Embryonic facial prominence (tissue), 1 donor: ENCODE measurements around the gene CDC37.
"Not testable (repeated sequence)": the region's sequence is repeated elsewhere in the genome, so short reads cannot be mapped to it uniquely, and the experiment has no call there.

Experiments
- DNase-seq: peaks from one replicate; pipeline ENCODE4 v3.0.0-alpha.2; 2016; ENCODE audit errors: extremely low spot score

Gene CDC37

DNA sequence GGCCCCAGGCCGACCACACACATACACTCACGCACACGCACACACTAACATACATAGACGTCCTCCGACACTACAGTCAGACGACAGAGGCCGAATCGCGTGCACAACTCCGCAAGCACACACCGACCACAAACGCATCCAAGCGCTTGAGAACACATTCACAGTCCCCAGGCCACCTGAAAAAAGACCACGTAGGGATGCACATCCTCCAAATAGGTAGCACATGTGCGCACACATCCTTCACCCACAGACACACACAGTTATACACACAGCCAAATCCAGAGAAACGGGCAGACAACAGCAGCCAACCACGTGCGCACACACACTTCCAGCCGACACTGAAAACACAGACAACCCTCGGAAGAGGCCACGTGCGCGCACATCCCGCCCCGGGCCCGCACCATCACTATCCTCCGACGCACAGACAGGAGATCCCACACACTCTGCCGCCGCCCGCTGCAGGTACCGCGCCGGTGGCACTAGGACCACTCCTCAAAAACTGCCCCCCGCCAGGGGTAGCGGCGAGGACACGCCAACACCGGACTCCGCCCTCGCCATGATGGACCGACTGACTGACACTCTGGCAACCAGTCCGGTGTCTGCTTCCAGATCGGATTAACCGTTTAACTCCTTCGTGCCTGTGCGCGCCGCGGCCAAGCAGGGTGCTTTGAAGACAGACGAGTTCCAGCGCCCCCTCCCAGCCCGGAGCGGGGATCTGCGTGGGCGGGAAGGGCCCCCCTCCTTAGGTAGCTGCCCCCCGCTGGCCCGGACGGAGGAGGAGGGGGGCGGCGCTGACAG is 16.5 kb upstream of the CDC37 start:
- DNase-seq = no peak

DNA sequence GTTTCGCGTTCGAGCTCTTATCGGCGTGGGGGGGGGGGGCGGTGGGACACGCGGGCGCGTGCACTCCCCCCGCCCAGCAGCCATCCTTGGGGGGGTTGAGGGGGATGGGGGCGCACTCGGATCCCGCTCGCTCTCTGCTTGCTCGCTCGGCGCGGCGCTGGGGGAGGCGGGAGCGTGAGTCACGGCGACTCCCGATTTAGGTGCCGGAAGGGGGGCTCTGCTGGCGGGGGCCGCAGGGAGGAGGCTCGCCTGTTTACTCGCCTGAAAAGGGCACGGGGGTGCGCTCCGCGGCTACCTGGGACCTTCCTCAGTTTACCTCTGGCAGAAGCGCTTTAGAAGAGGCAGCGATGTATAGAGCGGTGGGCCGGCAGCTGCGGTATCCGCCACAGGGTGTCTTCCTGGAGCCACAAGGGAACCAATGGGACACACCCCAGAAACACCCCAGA is 15.9 kb upstream of the CDC37 start:
- no peak for DNase-seq

DNA sequence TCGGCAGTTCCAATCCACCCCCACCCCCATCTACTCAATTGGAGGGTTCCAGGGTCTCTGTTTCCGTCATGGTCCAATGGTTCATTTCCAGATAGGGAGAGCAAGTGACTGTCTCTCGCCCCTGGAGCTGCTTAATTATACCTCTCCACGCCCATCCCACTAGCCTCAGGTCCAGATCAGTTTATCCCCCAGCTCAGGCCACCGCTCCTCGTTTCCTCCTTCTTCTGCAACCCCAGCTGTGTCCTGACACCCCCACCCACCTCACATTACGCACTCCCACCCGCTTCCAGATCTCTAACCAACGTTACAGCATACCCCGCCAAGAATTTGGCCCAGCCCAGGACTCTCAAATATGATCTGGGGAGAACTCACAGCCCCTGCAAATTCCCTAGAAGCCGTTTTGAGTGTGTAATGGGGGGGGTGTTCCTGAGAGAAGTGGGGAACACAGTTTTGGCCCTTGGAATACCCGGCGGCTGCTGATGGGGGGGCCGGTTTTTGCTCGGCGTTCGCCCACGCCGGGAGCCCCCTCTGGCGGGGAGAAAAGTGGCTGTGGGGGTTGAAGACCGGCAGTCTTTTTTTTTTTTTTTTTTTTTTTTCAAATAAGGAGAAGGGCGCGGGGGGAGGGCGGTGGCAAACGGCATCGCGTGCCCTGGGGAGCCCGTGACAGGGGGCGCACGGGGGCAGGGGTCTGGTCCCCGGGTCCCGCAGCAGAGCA is 15.3 kb upstream of the CDC37 start:
- DNase-seq = no peak

DNA sequence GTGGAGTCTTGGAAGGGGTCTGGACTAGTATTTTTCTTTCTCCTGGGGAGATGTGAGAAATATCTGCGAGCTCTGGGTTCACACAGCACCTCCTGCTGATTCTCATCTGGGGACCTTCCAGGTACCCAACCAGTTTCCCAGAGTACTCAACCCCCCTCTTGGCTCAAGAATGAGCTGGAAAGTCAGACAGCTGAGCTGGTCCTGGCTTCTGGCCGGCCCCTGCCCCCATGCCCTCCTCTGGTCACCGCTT is 14.8 kb upstream of the CDC37 start:
- DNase-seq = no peak

DNA sequence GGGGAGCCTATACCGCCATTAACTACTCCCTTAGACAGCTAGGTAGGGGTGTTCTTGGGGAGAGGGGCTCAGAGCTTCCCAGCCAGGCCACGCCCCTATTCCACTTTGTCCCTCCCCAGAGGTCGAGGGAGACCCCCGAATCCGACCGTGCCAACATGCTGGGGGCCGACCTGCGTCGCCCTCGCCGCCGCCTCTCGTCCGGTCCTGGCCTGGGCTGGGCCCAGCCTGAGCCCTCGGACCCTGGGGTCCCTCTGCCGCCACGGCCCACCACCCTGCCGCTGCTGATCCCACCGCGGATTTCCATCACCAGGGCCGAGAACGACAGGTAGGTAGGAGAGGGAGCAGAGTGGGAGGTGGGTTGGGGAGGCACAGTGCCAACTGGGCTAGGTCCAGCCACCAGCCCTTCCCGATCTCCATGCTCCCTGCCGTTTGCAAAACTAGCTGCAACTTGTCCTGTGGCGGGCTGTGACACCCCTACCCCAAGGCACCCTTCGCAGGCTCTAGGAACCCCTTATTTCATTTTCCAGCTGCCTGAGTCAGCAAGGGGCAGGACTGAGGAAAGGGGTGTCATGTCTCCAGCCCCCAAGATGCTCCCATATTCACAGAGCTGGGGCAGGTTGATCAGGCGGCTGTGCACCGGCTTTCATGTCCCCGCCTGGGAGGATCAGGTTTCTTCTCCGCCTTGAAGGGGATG is 14.3 kb upstream of the CDC37 start:
- DNase-seq = no peak

DNA sequence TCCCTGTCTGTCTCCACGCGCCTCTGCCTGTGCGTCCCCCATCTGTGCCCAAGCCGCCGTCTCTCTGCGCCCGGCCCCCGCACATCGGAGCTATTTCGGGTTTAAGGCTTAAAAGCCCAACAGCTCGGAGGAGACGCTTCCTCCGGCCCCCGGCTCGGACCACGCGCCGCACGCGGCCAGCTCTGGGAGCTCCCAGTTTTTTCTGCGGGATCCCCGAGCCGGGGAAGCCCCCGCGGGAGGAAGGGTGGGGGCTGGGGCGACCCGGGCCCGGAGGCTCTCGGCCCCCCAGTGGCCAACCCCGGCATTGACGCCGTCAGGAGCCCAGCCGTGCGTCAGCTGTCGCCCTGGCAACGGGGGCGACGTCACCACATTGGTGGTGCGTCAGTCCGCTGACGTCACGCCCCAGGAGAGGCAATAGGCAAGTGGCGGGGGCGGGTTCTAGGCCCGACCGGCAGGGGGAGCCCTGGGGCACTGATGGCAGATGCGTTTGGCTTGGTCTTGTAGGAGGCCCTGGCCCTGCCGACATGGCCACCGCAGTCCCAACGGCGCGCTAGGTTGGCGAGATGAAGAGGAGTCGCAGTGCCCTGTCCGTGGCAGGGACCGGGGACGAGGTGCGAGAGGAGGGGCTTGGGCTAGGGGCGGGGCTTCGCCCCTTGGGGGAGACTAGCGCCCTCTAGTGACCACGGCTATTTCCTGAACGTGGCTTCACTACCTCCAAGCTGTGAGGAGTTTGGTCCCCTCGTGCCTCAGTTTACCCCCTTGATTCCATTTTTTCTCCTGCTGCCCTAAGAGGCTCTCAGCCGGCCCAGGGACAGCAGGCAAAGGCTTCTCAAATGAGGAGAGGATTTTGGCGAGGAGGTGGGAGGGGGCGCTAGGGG is 13.3 kb upstream of the CDC37 start:
- no peak for DNase-seq

DNA sequence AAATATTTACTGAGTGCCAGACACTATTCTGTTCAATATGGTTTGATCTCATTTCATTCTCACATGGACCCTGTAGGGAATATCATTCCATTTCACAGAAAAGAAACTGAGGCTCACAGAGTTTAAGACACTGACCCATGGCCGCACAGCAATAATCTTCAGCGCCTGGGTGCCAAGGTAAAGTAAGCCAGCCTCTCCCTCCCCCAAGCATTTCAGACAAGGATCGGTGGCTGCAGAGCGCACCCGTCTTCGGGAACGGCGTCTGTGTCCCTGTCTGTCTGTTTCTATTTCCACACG is 12.7 kb upstream of the CDC37 start:
- no peak for DNase-seq

DNA sequence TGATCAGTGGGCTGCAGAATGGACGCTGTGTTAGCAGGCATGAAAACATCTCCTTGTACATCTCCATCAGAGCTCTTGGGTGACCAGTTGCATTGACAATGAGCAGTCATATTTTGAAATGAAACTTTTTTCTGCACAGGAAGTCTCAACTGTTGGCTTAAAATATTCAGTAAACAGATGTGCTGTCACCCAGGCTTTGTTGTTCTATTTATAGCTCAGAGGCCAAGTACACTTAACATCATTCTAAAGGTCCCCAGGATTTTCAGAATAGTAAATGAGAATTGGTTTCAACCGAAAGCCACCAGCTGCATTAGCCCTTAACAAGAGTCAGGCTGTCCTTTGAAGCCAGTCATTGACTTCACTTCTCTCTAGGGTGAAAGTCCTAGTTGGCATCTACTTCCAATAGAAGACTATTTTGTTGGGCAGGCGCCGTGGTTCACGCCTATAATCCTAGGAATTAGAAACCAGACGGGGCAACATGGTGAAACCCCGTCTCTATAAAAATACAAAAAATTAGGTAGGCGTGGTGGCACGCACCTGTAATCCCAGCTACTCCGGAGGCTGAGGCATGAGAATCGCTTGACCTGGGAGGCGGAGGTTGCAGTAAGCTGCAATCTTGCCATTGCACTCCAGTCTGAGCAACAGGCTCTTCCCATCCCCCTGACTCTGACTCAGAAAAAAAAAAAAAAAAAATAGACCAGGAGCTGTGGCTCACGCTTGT is 9.1 kb upstream of the CDC37 start:
- no peak for DNase-seq

DNA sequence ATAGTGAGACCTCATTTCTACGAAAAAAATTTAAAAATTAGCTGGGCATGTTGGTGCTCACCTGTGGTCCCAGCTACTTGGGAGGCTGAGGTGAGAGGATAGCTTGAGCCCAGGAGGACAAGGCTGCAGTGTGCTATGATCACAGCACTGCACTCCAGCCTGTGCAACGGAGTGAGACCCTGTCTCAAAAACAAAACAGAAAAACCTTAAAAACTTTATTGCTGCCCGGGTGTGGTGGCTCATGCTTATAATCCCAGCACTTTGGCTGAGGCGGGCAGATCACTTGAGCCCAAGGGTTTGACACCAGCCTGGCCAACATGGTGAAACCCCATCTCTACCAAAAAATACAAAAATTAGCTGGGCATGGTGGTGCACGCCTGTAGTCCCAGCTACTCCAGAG is 7.9 kb upstream of the CDC37 start:
- DNase-seq = not testable (repeated sequence)

DNA sequence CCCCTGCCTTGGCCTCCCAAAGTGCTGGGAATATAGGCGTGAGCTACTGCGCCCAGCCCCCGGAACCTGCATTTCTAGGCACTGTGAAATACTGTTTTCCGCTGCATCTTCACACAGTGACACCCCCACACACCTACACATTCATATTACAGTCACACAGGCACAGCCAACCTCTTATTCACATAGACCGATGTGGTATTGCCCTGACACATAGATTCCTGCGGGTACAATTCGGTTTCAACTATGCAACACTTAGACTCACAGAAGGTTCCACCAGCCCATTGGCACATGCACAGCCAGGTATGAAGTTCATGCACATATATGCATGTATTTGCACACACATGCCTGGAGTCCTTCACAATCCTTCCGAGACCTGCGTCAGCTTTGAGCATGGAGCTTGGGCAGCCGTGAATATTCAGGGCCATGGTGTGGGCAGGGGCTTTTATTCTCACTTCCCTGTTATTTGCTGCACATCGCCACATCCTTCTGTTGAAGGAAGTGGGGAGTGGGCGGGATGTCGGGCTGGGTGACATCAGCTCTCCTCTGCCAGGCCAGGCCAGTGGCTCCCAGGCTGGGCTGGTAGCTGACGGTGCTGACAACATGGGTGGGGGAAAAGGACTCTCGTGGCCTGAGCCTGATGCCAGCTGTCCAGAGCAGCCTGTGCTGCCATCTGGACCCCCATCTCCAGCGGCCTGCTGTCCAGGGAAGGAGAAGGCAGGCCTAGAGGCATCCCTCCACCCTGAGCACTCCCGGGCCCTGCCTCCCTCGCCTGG is 5.4 kb upstream of the CDC37 start:
- DNase-seq = no peak

DNA sequence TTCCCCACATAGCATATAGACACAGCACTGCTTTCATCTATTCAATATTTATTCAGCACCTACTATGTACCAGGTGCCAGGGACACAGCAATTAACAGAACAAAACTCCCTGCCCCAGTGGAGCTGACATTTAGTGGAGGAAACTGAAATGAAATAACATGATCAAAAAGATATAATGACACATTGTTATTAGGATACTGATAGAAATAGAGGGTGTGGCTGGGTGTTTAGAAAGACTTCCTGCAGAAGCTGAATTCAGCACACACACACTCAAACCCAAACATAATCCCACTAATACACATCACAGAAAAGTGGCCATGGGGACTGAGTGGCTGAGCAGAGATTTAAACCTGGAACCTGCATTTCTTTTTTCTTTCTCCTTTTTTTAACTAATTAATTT is 3.8 kb upstream of the CDC37 start:
- no peak for DNase-seq

DNA sequence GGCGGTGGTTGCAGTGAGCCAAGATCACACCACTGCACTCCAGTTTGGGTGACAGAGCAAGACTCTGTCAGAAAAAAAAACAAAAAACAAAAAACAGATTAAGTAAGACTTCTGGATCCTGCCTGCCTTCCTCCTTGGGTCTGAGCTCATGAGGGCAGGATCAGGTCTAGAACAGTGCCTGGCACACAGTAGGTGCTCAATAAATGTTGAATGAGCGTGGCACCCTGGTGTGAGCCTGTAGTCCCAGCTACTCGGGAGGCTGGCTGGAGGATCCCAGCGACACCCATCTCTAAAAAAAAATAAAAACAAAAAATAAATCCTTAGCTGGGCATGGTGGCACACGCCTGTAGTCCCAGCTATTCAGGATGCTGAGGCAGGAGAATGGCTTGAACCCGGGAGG is 2.8 kb upstream of the CDC37 start:
- no peak for DNase-seq

DNA sequence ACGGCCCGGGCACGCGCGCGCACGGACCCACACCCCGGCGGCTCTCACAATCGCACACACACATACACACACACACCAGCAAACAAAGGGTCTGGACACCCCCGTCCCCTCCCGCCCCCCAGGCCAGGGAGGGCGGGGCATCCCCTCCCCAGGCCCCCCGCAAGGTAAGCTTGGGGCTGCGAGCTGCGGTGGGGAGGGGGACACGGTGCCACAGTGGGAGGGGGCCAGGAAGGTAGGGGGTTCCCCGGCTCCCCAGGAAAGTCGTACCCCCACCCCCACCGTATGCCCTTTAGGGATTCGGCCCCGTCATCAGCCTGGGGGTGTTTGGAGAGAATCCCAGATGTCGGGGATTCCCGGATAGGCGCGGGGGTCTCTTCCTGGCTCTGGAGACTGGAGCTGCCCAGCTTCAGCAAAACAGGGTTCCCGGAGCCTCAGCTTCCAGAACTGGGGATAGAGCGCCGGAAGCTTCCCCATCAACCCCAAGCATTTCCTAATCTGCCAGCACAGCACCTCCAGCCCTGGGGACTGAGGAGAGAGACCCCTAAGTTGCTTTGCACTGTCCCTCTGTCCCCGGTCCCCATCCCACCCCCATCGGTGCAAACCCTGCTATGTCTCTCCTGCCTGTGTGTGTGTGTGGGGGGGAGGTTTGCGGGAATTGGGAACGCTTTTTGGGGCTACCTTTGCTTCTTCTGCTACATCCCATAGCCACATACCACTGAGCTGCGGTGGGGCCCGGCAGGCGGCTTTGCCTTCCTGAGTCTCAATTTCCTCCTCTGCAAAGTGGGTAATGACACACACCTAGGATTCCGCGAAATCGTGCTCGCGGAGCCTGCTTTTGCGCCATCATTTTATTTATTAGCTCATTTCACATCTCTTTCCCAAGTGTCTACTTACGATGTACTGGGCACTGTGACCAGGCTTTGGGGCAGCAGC is 1.8 kb upstream of the CDC37 start:
- DNase-seq = no peak

DNA sequence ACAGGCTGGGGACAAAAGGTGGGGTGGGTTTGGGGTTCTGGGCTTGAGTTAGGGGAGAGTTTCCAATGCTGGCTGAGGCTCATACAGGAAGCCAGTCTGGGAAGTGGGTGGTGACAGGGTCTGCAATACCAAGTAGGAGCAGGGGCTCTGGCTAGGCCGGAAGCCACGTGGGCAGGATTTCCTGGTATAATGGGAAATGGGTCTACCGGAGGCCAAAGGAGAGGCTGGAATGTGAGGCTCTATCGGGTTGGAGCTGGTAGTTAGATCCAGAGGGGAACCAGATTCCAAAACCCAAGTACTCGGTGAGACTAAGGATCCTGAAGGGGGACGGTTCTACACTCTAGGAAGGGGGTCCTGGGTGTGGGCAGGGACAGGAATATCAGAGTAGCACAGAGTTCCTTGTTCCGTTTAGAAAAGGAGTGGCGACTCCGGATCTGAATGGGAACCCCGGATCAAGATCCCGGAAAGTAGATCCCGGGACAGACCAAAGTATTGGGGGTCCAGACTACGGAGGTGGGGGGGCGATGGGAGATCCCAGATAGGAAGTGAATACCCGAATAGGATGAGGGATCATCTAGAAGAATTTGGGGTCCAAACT is 802 bp downstream of the CDC37 start:
- no peak for DNase-seq

DNA sequence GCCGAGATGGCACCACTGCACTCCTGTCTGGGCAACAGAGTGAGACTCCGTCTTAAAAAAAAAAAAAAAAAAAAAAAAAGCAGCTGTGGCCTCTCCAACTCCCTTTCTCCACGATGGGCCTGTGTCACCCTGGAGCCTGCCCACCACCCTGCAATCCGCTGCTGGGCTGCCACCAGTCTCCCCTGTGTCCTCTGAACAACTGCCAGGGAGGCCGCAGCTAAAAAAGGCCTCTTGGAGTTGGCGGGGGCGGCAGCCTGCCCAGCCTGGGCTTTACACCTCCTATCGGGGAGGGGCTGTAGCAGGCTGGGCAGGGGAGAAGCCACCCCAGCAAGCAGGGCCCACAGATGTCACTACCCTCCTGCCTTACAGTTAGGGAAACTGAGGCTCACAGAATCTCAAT is 3.5 kb downstream of the CDC37 start:
- no peak for DNase-seq

DNA sequence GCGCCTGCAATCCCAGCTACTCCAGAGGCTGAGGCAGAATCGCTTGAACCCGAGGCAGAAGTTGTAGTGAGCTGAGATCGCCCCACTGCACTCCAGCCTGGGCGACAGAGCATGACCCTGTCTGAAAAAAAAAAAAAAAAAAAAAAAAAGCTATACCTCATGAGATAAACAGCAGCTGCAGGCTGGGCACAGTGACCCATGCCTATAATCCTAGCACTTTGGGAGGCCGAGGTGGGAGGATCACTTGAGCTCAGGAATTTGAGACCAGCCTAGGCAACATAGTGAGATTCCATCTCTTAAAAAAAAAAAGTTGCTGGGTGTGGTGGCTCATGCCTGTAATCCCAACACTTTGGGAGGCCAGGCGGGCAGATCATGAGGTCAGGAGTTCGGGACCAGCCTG is 4.0 kb downstream of the CDC37 start:
- DNase-seq = not testable (repeated sequence)

DNA sequence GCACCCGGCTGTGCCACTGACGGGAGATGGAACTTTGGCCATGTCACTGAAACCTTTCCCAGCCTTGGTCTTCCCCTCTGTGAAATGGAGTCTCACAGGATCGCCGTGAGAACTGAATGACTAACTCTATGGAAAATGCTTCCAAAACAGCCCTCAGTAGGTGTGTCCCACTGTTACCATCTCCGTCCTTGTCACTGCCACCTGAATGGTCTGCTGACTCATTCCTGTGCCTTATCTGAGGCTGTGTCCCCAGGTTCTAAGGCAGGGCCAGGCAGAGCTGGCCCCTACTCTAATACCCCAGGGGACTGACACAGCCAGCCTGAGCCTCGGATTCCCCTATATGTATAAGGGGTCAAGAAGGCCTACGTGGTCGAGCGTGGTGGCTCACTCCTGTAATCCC is 4.5 kb downstream of the CDC37 start:
- DNase-seq = no peak

DNA sequence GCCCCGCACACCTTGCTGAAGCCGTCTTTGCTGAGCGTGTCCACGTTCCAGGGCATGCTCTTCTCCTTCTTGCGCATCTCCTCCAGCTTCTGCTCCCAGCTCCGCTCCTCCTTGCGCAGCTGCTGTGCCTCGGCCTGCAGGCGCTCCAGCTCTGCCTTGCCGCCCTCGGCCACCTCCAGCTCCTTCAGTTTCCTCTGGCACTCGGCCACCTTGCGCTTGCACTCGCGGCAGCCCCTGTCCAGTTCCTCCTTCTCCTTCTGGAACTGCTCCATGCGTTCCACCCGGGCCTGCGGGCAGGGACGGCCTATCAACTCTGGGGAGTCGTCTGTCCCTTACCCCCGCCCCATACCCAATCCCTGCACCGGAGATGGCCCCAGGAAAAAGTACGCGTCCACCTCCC is 7.4 kb downstream of the CDC37 start:
- DNase-seq = no peak

DNA sequence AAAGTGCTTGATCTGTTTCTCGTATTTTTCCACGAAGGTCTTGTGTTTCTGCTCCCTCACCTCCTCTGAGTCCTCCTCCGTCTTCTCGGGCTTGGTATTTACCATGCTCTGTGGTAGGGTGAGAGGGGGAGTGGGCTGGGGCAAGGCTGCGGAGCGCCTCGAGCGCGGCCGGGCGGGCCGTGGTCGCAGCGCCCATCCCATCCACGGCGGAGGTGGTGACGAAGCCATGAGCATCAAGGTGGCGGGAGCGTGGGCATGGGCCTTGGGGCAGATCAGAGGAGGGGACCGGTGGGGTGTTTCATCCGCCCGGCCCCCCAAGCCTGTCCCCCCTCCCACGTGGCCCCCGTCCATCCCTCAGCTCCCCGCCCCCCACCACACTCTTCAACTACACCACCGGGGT is 7.9 kb downstream of the CDC37 start:
- DNase-seq = no peak
